GM12873 (cell line): ENCODE results near the gene VPS35L.

ENCODE experiments used
- TF ChIP-seq, protein P1 (sequence below): IDR thresholded peaks from 2 replicates; pipeline ENCODE4 v1.5.1; 2012; ENCODE audit warnings: low read depth, mild to moderate bottlenecking, moderate library complexity, low read length, control low read depth; ENCODE audit not compliant: insufficient read depth; ENCODE audit errors: missing control alignments

VPS35L gene

DNA sequence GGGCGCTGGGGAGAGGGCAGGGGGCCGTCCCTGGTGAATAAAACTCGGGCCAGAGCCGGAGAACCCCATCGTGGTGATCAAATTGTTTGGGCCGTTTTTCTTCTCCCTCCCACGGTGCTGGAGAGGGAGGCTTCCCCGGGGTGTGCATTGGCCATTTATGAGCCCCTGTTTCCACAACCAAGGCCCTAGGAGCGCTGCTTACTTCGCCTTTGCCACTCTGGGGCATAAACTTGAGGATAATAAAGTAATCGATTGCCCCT is 31.2 kb upstream of the VPS35L start:
- TF ChIP-seq, protein P1, sequence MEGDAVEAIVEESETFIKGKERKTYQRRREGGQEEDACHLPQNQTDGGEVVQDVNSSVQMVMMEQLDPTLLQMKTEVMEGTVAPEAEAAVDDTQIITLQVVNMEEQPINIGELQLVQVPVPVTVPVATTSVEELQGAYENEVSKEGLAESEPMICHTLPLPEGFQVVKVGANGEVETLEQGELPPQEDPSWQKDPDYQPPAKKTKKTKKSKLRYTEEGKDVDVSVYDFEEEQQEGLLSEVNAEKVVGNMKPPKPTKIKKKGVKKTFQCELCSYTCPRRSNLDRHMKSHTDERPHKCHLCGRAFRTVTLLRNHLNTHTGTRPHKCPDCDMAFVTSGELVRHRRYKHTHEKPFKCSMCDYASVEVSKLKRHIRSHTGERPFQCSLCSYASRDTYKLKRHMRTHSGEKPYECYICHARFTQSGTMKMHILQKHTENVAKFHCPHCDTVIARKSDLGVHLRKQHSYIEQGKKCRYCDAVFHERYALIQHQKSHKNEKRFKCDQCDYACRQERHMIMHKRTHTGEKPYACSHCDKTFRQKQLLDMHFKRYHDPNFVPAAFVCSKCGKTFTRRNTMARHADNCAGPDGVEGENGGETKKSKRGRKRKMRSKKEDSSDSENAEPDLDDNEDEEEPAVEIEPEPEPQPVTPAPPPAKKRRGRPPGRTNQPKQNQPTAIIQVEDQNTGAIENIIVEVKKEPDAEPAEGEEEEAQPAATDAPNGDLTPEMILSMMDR: no peak

DNA sequence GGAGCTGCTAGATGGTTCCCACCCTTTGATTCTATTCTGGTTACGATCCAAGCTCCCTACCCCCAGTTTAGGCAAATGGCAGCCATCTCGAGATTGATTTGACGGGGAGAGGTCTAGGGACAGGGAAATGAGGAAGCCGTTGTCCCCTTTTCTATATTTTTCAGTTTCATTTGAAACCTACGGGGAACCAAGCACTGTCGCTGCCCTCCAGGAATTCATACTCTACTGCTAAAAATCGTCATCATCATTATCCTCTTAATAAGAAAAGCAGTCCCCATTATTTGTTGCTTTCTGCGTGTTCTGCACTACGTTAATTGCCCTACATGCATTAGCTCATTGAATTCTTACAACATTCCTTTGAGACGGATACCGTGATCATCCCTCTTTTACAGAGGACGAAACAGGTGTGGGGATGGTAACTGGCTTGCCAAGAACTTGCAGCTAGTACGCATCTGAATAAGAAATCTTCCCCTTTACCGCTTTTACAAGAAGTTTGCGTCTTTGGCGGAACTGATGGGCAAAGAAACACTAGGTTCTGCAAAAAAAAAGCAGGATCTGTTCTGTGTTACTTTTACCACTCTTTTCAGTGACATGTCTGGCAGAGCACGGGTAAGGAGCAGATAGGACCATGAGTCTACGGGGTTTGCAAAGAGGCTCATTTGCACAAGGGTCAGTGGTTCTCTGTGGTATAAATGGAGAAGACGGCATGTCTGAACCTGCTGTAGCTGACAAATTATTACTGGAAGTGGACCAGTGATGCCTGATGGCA is 30.7 kb upstream of the VPS35L start:
- TF ChIP-seq, protein P1: no peak

DNA sequence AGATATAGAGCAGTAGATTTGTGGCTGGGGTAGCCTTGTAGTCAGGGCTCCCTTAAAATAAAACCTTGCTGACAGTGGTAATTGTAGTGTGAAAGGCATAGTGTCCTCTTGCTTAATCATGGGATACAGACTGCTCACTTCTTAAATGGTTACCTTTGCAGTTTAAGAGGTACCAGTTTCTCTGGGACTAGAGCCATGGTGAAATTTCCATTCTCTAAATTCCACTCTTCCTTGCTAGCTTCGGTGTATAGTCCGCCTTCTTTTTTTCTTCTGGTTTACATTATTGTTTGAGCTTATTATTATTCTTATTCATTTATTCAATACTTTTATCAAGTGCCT is 30.1 kb upstream of the VPS35L start:
- TF ChIP-seq, protein P1: no peak

DNA sequence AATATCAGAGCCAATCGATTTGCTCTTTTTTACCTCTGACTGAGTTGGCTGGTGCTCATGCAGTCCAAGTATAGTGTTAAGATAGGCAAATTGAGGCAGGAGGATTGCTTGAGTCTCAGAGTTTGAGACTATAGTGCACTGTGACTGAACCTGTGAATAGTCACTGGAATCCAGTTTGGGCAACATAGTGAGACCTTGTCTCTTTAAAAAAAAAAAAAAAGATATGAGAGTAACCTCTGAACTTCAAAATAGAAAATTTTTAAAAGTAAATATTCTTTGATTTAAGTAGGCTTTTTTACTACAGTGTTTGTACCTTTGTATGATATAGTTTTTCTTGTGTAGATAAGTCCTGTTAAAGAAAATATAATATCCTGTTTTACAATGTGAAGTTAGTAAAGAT is 28.3 kb upstream of the VPS35L start:
- TF ChIP-seq, protein P1: no peak

DNA sequence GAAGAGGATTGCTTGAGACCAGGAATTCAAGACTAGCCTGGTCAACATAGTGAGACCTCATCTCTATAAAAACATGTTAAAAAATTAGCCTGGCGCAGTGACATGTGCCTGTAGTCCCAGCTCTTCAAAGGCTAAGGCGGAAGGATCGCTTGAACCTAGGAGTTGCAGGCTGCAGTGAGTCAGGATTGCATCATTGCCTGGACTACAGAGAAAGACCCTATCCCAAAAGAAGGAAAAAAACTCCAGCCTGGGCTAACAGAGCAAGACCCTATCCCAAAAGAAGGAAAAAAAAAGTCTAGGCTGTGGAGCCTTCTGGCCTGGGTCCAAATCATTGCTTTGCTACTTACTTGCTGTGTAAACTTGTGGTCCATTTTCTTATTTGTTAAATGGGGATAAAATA is 26.8 kb upstream of the VPS35L start:
- TF ChIP-seq, protein P1: no peak

DNA sequence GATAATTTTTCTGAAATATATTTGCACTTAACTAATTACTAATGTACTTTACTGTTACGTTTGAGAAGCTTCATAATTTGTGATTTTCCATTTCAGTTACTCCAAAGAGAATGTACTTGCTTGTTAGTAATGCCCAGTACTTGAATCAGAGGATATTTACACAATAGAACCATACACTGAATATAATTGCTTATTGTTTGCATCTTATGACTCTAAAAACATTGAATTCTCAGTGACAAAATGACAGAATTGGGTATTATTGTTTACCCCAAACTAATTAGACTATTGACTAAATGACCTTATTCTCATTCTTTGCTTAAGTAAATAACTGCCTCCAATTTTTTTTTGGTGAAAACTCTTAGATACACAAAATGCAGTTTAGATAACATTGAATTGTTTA is 22.9 kb upstream of the VPS35L start:
- TF ChIP-seq, protein P1: no peak

DNA sequence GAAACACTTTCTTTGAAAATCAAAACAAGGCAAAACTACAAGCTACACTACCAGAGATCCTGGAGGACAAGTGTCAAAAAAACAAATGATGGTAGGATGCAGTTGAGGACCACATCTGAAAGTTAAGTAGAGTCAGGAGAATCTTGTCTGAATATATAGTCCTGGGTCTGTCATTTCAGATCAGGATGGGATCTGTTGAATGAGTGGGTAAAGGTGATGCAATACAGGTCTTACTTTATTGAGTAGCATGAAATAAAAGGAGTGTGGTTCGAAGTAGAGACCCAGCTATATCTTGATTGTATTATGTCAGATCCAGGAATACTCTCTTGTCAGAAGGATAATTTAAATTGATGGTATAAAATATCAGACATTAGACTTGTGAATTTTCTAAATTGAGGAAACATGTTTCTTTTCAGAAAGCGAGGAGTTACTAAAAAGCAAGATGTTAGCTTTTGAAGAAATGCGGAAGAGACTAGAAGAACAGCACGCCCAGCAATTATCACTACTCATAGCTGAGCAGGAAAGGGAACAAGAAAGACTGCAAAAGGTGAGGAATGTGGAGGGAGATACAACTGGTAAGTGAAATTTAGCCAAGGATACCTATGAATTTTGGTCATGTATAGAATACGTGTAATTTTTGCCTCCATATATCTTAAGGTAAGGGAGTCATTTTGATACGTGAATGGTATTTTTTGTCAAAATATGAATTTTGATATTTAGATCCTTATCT is 15.1 kb upstream of the VPS35L start:
- TF ChIP-seq, protein P1: no peak
